ENCODE measurements around the gene CAPS.
"Not testable (repeated sequence)": the region's sequence is repeated elsewhere in the genome, so short reads cannot be mapped to it uniquely, and the experiment has no call there.

Gene CAPS

DNA sequence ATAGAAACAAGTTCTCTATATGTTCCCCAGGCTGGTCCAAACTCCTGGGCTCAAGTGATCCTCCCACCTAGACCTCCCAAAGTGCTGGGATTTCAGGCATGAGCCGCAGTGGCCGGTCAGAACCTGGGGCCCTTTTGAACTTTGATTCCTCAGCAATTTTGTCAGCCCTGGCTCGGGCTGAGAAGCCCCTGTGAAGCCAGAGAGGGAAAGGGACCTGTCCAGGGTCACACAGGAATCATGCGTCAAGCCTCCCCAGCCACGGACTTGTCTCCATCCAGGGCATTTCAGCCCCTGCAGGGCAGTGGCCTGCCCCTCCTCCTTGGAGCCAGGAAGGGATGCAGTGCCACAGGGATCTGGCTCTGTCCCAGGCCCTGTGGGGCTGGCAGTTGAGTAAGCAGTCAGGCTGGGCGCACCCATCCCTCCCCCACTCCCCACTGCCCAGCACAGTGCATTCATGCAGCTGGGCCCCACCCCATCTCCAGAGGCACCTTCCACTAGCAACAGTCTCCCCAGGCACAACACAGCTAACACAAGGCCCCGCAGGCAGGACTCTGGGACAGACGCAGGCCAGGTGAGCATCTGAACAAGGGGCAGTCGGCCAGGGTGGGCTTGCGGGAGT lies at the start of gene CAPS:
TSS of gene CAPS (plus strand) at position 516 of the 619 bp plus-strand sequence. CDS start 153 bp downstream, outside the sequence.
- TF ChIP-seq, protein P1, sequence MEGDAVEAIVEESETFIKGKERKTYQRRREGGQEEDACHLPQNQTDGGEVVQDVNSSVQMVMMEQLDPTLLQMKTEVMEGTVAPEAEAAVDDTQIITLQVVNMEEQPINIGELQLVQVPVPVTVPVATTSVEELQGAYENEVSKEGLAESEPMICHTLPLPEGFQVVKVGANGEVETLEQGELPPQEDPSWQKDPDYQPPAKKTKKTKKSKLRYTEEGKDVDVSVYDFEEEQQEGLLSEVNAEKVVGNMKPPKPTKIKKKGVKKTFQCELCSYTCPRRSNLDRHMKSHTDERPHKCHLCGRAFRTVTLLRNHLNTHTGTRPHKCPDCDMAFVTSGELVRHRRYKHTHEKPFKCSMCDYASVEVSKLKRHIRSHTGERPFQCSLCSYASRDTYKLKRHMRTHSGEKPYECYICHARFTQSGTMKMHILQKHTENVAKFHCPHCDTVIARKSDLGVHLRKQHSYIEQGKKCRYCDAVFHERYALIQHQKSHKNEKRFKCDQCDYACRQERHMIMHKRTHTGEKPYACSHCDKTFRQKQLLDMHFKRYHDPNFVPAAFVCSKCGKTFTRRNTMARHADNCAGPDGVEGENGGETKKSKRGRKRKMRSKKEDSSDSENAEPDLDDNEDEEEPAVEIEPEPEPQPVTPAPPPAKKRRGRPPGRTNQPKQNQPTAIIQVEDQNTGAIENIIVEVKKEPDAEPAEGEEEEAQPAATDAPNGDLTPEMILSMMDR (IDR thresholded peaks at IDR 0.05; ENCODE audit: low read depth, low read length) = no peak
- no peak within 1 kb of the TSS for H3K4me3 ChIP-seq (replicated peaks in 1 of 2; ENCODE audit: low read depth in 2 of 2, low read length in 2 of 2)
- peak; percentile 36 to 82 for DNase-seq (ENCODE audit: low read depth in 2 of 2)

DNA sequence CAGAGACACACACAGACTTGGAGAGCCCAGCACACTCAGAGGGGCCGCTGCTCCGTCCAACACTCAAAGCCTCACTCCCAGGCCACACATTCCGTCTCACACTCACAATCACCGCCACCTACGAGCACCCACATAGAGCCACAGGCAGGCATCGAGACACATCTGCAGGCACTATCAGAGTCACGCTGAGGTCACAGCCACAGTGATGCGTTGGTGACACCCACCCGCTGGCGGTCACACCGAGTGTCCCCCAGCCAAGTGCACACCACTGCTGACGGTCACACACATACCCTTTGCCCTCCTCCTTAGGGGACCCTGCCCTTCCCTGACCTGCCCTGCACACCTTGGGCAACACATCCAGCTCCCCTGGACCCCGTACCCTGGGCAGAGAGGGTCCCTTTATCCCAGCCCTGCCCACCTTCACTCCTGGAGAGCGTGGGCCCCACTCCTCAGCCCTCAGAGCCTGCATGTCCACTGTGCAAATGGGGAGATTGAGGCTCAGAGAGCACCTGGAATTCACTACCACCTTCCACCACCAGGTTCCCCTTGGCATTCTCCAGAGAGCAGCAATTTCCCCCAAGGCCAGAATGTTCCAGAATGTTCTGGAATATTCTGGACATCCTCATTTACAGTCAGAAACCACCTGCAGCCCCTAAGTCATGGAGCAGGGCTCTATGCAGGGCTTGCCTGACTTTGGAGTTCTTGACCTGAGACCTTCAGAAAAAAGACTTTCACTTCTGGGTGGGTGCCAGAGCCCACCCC lies 49.1 kb upstream of the CAPS start:
- no peak for DNase-seq (ENCODE audit: low read depth in 2 of 2)
- TF ChIP-seq, protein P1 (IDR thresholded peaks at IDR 0.05; ENCODE audit: low read depth, low read length) = peak; percentile 28
- no peak overlapping the region for H3K4me3 ChIP-seq (replicated peaks in 1 of 2; ENCODE audit: low read depth in 2 of 2, low read length in 2 of 2)

DNA sequence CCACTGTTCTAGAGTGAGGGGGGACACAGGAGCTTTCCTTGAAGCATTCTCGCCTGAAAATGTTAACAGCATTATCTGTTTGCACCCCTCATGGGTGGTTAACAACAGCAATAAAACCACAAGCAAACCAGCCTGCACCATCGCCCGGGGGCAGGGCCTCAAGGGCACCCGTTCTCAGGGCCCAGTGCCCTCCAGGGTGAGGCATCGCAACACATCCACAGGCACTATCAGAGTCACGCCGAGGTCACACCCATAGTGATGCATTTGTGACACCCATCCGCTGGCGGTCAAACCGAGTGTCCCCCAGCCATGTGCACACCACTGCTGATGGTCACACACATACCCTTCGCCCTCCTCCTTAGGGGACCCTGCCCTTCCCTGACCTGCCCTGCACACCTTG lies 48.3 kb upstream of the CAPS start:
- TF ChIP-seq, protein P1 (IDR thresholded peaks at IDR 0.05; ENCODE audit: low read depth, low read length) = no peak
- no peak overlapping the region for H3K4me3 ChIP-seq (replicated peaks in 1 of 2; ENCODE audit: low read depth in 2 of 2, low read length in 2 of 2)
- DNase-seq (ENCODE audit: low read depth in 2 of 2) = no peak

DNA sequence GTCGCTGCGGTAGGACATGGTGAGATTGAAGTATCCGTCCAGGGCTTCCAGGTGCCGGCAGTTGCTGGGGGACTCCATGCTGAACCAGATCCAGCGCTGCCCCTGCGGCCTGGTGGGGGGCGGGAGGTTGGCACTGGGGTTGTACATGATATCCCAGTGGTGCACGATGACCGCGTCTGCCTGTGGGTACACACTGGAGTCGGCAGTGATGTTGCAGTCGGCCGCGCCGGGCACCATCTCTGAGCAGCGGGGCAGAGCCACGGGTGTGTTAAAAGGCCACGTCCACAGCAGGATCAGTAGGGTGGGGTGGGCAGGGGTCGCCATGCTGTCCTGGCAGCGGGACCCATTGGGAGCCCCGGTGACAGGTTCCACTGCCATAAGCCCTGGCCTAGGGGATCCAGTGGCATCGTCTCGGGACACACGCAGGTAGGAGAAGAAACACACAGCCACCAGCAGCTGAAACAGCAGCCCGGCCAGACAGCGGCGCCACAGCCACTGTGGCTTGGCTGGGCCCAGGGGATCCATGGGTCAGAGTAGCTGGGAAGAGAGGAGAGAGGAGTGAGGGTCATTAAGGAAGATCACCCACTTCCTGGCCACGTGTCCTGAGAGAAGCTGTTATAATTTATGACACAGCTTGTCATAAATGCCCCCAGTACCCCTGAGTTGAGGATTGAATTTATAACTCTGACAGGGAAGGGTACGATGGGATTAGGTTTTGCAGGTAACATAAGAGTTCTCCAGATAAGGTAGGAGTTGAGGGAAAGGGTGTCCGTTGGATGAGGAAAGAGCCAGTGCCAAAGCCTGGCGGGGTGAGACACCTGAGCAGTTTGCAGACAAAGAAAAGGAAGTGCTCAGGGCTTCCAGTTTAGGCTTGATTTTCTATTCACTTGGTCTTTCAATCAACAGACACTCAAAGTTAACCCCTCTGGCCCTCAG lies 46.6 kb upstream of the CAPS start:
- TF ChIP-seq, protein P1 (IDR thresholded peaks at IDR 0.05; ENCODE audit: low read depth, low read length) = no peak
- DNase-seq (ENCODE audit: low read depth in 2 of 2) = no peak
- H3K4me3 ChIP-seq (replicated peaks in 1 of 2; ENCODE audit: low read depth in 2 of 2, low read length in 2 of 2) = no peak overlapping the region

DNA sequence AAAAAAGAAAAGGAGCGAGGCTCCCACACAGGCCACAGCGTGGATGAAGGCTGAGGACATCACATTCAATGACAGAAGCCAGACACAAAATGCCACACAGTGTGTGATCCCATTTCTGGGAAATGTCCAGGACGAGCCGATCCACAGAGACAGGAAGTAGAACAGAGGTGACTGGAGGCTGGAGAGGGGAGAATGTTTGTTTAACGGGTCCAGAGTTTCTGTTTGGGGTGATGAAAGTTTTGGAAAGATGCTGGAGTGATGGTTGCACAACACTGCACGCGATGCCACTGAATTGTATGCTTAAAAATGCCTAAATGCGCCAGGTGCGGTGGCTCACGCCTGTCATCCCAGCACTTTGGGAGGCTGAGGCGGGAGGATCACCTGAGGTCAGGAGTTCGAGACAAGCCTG lies 43.1 kb upstream of the CAPS start:
- TF ChIP-seq, protein P1 (IDR thresholded peaks at IDR 0.05; ENCODE audit: low read depth, low read length) = no peak
- DNase-seq (ENCODE audit: low read depth in 2 of 2) = peak in 1 of 2 donors; percentile 32
- no peak overlapping the region for H3K4me3 ChIP-seq (replicated peaks in 1 of 2; ENCODE audit: low read depth in 2 of 2, low read length in 2 of 2)

DNA sequence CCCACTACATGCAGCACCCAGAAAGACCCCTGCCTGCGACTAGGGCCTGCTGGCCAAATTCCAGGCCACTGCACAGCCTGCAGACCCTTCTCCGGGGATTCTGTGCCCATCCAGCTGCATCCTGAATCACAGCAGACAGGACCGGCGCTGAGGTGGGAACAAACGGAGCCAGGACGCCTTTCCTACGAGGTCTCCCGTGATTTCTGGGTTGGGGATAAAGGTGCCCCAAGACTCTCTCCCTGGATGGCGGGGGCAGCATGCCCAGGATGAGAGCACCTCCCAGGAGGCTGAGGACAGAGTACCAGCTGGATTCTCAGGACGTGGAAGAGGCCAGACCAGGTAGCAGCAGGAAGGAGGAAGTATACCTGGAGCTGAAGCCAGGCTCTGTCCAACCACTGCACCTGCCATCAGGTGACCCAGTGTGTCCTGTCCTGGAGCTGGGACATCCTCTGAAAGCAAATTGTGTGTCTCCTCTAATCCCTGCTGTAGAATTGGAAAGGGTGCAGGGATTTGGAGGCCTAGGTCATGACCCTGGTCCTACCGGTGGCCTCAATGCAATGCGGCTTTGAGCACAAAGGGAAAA lies 40.3 kb upstream of the CAPS start:
- no peak for DNase-seq (ENCODE audit: low read depth in 2 of 2)
- TF ChIP-seq, protein P1 (IDR thresholded peaks at IDR 0.05; ENCODE audit: low read depth, low read length) = no peak
- H3K4me3 ChIP-seq (replicated peaks in 1 of 2; ENCODE audit: low read depth in 2 of 2, low read length in 2 of 2) = no peak overlapping the region

DNA sequence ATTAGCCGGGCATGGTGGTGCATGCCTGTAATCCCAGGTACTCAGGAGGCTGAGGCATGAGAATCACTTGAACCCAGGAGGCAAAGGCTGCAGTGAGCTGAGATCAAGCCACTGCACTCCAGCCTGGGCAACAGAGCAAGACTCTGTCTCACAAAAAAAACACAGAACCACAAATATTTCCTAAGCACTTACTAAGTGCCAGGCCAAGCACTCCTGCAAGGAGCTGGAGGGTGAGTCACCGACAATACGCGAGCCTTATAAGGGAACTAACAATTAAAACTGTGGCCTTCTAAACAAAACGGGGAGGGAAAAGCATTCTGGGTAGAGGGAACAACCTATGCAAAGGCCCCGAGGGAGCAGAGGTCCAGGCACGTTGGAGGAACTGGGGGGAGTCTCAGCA lies 39.6 kb upstream of the CAPS start:
- not testable (repeated sequence) for H3K4me3 ChIP-seq (replicated peaks in 1 of 2; ENCODE audit: low read depth in 2 of 2, low read length in 2 of 2)
- peak; percentile 44 to 72 for DNase-seq (ENCODE audit: low read depth in 2 of 2)

Measured in cardiac fibroblast (primary cell).